ENCODE results near the gene DBN1.

DNA sequence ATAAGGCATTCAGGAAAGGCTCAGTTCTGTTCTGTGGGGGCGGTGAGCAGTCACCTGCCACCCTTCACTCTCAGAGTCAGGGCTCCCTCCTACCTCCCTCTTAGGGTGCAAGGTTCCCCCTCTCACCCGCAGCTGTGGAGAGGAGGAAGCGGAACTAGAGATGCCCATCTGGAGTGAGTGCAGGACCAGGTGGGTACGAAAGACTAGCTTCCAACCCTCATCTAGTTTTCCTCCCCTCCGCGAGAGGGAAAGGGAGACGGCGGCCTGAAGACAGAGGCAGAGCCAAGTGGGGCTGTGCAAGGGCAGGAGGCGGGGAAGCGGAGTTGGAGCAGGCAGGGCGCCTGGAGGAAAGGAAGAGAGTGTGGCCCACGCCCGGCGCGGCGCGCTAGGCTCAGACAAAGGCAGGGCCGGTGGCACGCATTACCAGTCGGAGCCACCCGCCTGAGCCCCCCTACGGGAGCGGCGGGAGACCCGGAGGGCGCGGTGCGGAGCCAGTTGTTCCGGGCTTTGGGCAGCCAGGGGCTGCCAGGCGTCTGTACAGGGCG lies 19.5 kb downstream of the DBN1 start:
- no peak for TF ChIP-seq EZH2 (IDR thresholded peaks at IDR 0.05; ENCODE audit: borderline replicate concordance, low read length)
- TF ChIP-seq, protein P1, sequence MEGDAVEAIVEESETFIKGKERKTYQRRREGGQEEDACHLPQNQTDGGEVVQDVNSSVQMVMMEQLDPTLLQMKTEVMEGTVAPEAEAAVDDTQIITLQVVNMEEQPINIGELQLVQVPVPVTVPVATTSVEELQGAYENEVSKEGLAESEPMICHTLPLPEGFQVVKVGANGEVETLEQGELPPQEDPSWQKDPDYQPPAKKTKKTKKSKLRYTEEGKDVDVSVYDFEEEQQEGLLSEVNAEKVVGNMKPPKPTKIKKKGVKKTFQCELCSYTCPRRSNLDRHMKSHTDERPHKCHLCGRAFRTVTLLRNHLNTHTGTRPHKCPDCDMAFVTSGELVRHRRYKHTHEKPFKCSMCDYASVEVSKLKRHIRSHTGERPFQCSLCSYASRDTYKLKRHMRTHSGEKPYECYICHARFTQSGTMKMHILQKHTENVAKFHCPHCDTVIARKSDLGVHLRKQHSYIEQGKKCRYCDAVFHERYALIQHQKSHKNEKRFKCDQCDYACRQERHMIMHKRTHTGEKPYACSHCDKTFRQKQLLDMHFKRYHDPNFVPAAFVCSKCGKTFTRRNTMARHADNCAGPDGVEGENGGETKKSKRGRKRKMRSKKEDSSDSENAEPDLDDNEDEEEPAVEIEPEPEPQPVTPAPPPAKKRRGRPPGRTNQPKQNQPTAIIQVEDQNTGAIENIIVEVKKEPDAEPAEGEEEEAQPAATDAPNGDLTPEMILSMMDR (conservative IDR thresholded peaks at IDR 0.05 in 1 of 2, IDR thresholded peaks at IDR 0.05 in 1 of 2; ENCODE audit: extremely low read depth in 1 of 2, insufficient read depth in 1 of 2, low read depth in 1 of 2, low read length in 2 of 2): no peak
